ENCODE data around the gene KLHL29.

DNA sequence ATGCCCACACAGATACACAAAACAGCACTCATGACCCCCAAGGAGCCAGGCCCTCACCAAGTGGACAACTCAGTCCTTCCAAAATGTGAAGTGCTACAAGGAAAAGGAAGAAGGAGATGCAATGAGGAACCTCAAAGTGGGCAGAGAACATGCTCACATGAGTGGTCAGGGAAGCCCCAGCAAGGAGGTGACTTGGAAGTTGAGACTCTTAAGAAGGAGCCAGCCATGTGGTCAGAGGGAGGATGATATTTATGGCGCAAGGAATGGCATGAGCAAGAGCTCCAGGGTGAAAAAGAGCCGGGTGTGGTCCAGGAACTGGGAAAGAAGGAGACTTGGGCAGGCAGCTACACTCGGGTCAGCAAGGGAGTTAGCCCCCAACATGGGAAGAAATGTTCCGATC is 30.0 kb upstream of the KLHL29 start:
- TF ChIP-seq, protein P1, sequence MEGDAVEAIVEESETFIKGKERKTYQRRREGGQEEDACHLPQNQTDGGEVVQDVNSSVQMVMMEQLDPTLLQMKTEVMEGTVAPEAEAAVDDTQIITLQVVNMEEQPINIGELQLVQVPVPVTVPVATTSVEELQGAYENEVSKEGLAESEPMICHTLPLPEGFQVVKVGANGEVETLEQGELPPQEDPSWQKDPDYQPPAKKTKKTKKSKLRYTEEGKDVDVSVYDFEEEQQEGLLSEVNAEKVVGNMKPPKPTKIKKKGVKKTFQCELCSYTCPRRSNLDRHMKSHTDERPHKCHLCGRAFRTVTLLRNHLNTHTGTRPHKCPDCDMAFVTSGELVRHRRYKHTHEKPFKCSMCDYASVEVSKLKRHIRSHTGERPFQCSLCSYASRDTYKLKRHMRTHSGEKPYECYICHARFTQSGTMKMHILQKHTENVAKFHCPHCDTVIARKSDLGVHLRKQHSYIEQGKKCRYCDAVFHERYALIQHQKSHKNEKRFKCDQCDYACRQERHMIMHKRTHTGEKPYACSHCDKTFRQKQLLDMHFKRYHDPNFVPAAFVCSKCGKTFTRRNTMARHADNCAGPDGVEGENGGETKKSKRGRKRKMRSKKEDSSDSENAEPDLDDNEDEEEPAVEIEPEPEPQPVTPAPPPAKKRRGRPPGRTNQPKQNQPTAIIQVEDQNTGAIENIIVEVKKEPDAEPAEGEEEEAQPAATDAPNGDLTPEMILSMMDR (IDR thresholded peaks at IDR 0.05; ENCODE audit: extremely low read depth in 1 of 2, insufficient read depth in 1 of 2, low read depth in 1 of 2, low read length in 2 of 2): no peak
- no peak for TF ChIP-seq JUN (IDR thresholded peaks at IDR 0.05; ENCODE audit: borderline replicate concordance, insufficient read depth, insufficient read length, low read depth)
- TF ChIP-seq POLR2AphosphoS5 (IDR thresholded peaks at IDR 0.05; ENCODE audit: insufficient read depth, low read depth, low read length): no peak
- no peak for TF ChIP-seq POLR2A (IDR thresholded peaks at IDR 0.05; ENCODE audit: low read depth, low read length)

Measured in endothelial cell of umbilical vein (primary cell).